Calu3 (cell line): ENCODE results near the gene PPBP. TPM values are rescaled to one million over a fixed set of nuclear protein-coding genes. Genes with fewer than 3 reads are reported as not detected.
"Not testable (repeated sequence)": the region's sequence is repeated elsewhere in the genome, so short reads cannot be mapped to it uniquely, and the experiment has no call there.

Experiments
- BruUV-seq: library from RNA; stranded (reverse); fragments of 400-500 nt; replicated peaks from 2 replicates; lab custom pipeline; 2021; lab: Mats Ljungman, UMichigan
- CTCF ChIA-PET: fragments of 300-600 bp; sonication (Branson Sonifier 250); formaldehyde crosslinking; loops from one replicate; lab custom pipeline; 2022; ENCODE audit warnings: antibody characterized with exemption; lab: Charles Lee
- DNase-seq: peaks from one replicate; pipeline ENCODE4 v3.0.0; 2022
- H3K27ac Mint-ChIP-seq: one replicate; pipeline ENCODE4 v1.8.0; 2022; ENCODE audit warnings: mixed read lengths; ENCODE audit not compliant: unreplicated experiment
- H3K27me3 Mint-ChIP-seq: one replicate; pipeline ENCODE4 v1.8.0; 2022; ENCODE audit warnings: mixed read lengths; ENCODE audit not compliant: unreplicated experiment
- H3K36me3 Mint-ChIP-seq: one replicate; pipeline ENCODE4 v1.8.0; 2022; ENCODE audit warnings: mild to moderate bottlenecking, moderate library complexity, mixed read lengths; ENCODE audit not compliant: insufficient read depth, unreplicated experiment
- H3K4me1 Mint-ChIP-seq: one replicate; pipeline ENCODE4 v1.8.0; 2022; ENCODE audit warnings: mild to moderate bottlenecking, low read depth, mixed read lengths; ENCODE audit not compliant: unreplicated experiment
- H3K4me3 Mint-ChIP-seq: one replicate; pipeline ENCODE4 v1.8.0; 2022; ENCODE audit warnings: mild to moderate bottlenecking, low read depth, moderate library complexity, mixed read lengths; ENCODE audit not compliant: unreplicated experiment
- H3K9me3 Mint-ChIP-seq: one replicate; pipeline ENCODE4 v1.8.0; 2022; ENCODE audit warnings: low read depth, mixed read lengths; ENCODE audit not compliant: unreplicated experiment
- intact Hi-C: fragments of 100-400 bp; cut with micrococcal nuclease; formaldehyde crosslinking; loops from one replicate; pipeline ENCODE4 v1.10.0; 2022; ENCODE audit not compliant: unreplicated experiment
- total RNA-seq: library from RNA; stranded (reverse); gene quantifications from 2 replicates; pipeline ENCODE4 v1.2.3, GENCODE V29; 2022
- TF ChIP-seq, protein P1 (sequence below): fragments of 200-600 bp; IDR thresholded peaks from one replicate; pipeline ENCODE4 v1.8.0; 2022; ENCODE audit warnings: antibody characterized with exemption; ENCODE audit not compliant: unreplicated experiment

The PPBP gene
- total RNA-seq, 1 experiment from 2014 or later, result not detected

- TF ChIP-seq, protein P1, sequence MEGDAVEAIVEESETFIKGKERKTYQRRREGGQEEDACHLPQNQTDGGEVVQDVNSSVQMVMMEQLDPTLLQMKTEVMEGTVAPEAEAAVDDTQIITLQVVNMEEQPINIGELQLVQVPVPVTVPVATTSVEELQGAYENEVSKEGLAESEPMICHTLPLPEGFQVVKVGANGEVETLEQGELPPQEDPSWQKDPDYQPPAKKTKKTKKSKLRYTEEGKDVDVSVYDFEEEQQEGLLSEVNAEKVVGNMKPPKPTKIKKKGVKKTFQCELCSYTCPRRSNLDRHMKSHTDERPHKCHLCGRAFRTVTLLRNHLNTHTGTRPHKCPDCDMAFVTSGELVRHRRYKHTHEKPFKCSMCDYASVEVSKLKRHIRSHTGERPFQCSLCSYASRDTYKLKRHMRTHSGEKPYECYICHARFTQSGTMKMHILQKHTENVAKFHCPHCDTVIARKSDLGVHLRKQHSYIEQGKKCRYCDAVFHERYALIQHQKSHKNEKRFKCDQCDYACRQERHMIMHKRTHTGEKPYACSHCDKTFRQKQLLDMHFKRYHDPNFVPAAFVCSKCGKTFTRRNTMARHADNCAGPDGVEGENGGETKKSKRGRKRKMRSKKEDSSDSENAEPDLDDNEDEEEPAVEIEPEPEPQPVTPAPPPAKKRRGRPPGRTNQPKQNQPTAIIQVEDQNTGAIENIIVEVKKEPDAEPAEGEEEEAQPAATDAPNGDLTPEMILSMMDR, result no peak
- H3K9me3 Mint-ChIP-seq, result no peaks in the 10 kb centered on the region
- no peak overlapping the region for H3K4me3 Mint-ChIP-seq
- H3K27me3 Mint-ChIP-seq, result no peaks in the 10 kb centered on the region
- intact Hi-C loops, result no loop called here
- DNase-seq, result no peak
- no TSS peak for BruUV-seq
- H3K27ac Mint-ChIP-seq, result no peak overlapping the region
- peaks cover 22% of the 10 kb centered on the region for H3K4me1 Mint-ChIP-seq
- H3K36me3 Mint-ChIP-seq, result no peaks in the 10 kb centered on the region
- CTCF ChIA-PET, result no interaction called here
These were observed 3.1 kb downstream of the PPBP start for GRCh38 chr4:73984736-73985527.

DNA sequence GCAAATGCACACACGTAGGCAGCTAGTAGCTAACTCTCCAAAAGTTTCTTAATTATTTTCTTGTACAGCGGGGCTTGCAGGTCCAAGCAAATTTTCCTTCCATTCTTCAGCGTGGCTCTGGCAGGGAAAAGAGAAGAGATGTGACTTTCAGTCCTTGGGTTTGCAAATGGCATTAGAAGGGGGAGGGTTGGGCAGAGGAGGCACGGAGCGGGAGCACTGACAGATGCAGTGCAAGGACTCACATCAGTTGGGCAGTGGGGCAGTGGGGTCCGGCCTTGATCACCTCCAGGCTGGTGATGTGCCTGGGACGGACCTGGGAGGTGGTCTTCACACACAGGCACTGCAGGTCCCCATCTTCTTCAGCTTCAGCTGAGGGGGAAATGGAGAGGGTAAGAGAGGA, 6.8 kb downstream of the PPBP start:
- H3K27ac Mint-ChIP-seq, H3K27me3 Mint-ChIP-seq, H3K9me3 Mint-ChIP-seq, DNase-seq, intact Hi-C loops, CTCF ChIA-PET, H3K36me3 Mint-ChIP-seq, BruUV-seq: not testable (repeated sequence)
- Mint-ChIP-seq H3K4me1 (peaks cover 23% of the 10 kb centered on the region), H3K4me3 (peak overlapping the region; percentile 62)

DNA sequence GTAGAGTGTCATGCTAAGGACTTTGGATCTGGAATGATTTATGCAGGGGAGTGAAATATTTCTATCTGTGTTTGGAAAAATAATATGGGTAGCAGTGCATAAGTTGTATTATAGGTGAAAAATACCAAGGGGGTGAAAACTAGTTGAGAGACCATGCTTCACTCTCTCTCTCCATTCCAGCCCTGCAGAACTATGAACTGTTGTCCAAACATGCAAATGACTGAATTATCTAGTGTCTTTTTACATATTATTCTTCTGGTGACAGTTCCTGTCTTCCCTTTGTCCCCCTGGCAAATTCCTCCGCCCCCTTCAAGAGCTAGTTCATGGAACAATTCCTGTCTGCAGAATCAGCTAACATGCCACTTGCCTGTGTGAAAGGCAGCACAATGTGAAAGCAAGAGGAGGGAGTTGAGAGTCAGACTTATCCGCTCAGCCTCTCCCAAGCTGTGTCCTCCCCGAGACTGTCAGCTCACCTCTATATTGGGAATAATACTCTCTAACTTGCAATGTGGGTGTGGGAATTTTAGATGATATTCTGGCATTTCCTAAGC, 8.5 kb downstream of the PPBP start:
- Mint-ChIP-seq H3K27ac (no peak overlapping the region), H3K4me1 (peaks cover 23% of the 10 kb centered on the region), H3K4me3 (no peak overlapping the region), H3K36me3 (no peaks in the 10 kb centered on the region), H3K27me3 (no peaks in the 10 kb centered on the region), H3K9me3 (no peaks in the 10 kb centered on the region)
- intact Hi-C loops, result no loop called here
- CTCF ChIA-PET, result no interaction called here
- no peak for DNase-seq
- TF ChIP-seq, protein P1, result no peak
- BruUV-seq, result no TSS peak

DNA sequence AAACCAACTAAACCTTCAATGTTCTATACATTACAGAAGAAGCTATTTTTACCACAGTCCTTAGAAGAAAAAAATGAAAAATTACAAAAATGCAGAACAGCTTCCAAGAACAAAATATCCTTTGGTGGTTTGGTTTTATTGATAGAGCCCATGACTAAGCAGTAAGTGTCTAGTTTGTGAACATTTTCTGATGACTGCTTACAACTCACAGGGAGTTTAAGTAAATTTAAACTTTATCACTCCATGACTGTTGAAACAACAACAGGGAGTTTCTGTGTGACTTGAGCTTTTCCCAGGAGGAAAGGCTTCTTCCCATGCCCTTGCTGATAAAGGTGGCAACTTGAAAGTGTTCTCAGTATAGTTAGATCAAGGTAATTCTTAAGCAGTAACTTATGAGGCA, 9.1 kb downstream of the PPBP start:
- no peaks in the 10 kb centered on the region for H3K27me3 Mint-ChIP-seq
- CTCF ChIA-PET, result no interaction called here
- intact Hi-C loops, result no loop called here
- DNase-seq, result no peak
- H3K4me1 Mint-ChIP-seq, result peaks cover 23% of the 10 kb centered on the region
- H3K4me3 Mint-ChIP-seq, result no peak overlapping the region
- TF ChIP-seq, protein P1, result no peak
- no peaks in the 10 kb centered on the region for H3K9me3 Mint-ChIP-seq
- H3K36me3 Mint-ChIP-seq, result no peaks in the 10 kb centered on the region
- H3K27ac Mint-ChIP-seq, result no peak overlapping the region
- no TSS peak for BruUV-seq

DNA sequence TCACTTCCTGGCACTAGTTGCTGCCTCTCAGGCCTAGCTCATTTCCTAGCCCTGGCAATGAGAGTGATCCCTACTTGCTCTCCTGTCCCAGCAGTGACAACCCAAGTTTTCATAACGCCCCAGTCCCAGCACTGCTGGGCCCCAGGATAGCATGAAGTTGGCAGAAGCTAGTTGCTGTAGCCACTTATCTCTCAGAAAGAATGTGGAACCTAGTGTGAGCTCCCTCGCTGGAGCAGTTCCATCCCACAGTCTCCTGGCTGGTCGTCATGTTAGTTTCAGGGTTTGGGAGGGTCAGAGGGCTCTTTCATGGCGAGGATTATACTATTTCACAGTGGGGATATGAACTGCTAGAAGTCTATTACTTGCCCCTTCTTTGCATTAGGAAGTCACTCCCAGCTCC, 11.3 kb downstream of the PPBP start:
- intact Hi-C loops, result no loop called here
- no peak for DNase-seq
- H3K27ac Mint-ChIP-seq, result no peak overlapping the region
- H3K27me3 Mint-ChIP-seq, result no peaks in the 10 kb centered on the region
- no peaks in the 10 kb centered on the region for H3K9me3 Mint-ChIP-seq
- BruUV-seq, result no TSS peak
- H3K4me3 Mint-ChIP-seq, result no peak overlapping the region
- peaks cover 11% of the 10 kb centered on the region for H3K4me1 Mint-ChIP-seq
- CTCF ChIA-PET, result interaction anchor here (1.0 kb wide), 1 partner anchor 17 kb away, joined by 3 read pairs; no protein-coding TSS in a partner anchor
- H3K36me3 Mint-ChIP-seq, result no peaks in the 10 kb centered on the region
- TF ChIP-seq, protein P1, result no peak
